Loucy (cell line): Measurements from ENCODE around the gene SKAP2.

Experiments used
- H2AFZ ChIP-seq: fragments of 200-600 bp; sonication (generic); 2 replicates; pipeline ENCODE4 v1.6.0; 2016; ENCODE audit warnings: antibody characterized with exemption, mild to moderate bottlenecking, low read length, moderate library complexity
- H3F3A ChIP-seq: fragments of 200-600 bp; 2 replicates; pipeline ENCODE4 v1.6.0; 2016; ENCODE audit warnings: antibody characterized with exemption, low read depth, mild to moderate bottlenecking
- H3K27me3 ChIP-seq: fragments of 200-600 bp; sonication (generic); 2 replicates; pipeline ENCODE4 v1.6.1; 2014; ENCODE audit warnings: low read length, mild to moderate bottlenecking; ENCODE audit not compliant: insufficient read depth, poor library complexity, severe bottlenecking
- H3K36me3 ChIP-seq: fragments of 200-600 bp; sonication (generic); 2 replicates; pipeline ENCODE4 v1.6.1; 2016; ENCODE audit warnings: low read length; ENCODE audit not compliant: insufficient read depth
- H3K4me1 ChIP-seq: fragments of 200-600 bp; sonication (generic); 2 replicates; pipeline ENCODE4 v1.5.1; 2014; ENCODE audit warnings: low read length, mild to moderate bottlenecking; ENCODE audit not compliant: insufficient read depth, poor library complexity, severe bottlenecking
- H3K4me2 ChIP-seq: fragments of 200-600 bp; sonication (generic); 2 replicates; pipeline ENCODE4 v1.6.0; 2014; ENCODE audit warnings: antibody characterized with exemption, low read length, low read depth, mild to moderate bottlenecking; ENCODE audit not compliant: poor library complexity, severe bottlenecking
- H3K4me3 ChIP-seq: fragments of 200-600 bp; sonication (generic); 2 replicates; pipeline ENCODE4 v1.5.1; 2014; ENCODE audit warnings: low read length, mild to moderate bottlenecking, mixed read lengths; ENCODE audit not compliant: poor library complexity, severe bottlenecking
- H3K79me2 ChIP-seq: fragments of 200-600 bp; sonication (generic); 2 replicates; pipeline ENCODE4 v1.6.1; 2014; ENCODE audit warnings: low read length; ENCODE audit not compliant: insufficient read depth
- H3K9ac ChIP-seq: fragments of 200-600 bp; sonication (generic); 2 replicates; pipeline ENCODE4 v1.6.0; 2014; ENCODE audit warnings: mild to moderate bottlenecking, low read depth, low read length, moderate library complexity; ENCODE audit not compliant: poor library complexity, severe bottlenecking
- H3K9me2 ChIP-seq: fragments of 200-600 bp; sonication (generic); replicated peaks from 2 replicates; pipeline ENCODE4 v1.6.1; 2016; ENCODE audit warnings: low read depth, low read length, mixed read lengths
- H3K9me3 ChIP-seq: fragments of 200-600 bp; sonication (generic); 2 replicates; pipeline ENCODE4 v1.6.1; 2014; ENCODE audit warnings: mild to moderate bottlenecking, antibody characterized with exemption, low read length, low read depth; ENCODE audit not compliant: insufficient read depth
- H4K20me1 ChIP-seq: fragments of 200-600 bp; sonication (generic); 2 replicates; pipeline ENCODE4 v1.6.0; 2014; ENCODE audit warnings: antibody characterized with exemption, low read length, mild to moderate bottlenecking; ENCODE audit not compliant: insufficient read depth, poor library complexity, severe bottlenecking
- CTCF ChIP-seq: fragments of 200-600 bp; sonication (generic); conservative IDR thresholded peaks from 2 replicates; pipeline ENCODE4 v1.5.1; 2014; ENCODE audit warnings: mild to moderate bottlenecking, antibody characterized with exemption, low read length
- EZH2phosphoT487 ChIP-seq: fragments of 200-600 bp; IDR thresholded peaks from 2 replicates; pipeline ENCODE4 v1.6.1; 2018; ENCODE audit warnings: antibody characterized with exemption, mild to moderate bottlenecking, moderate library complexity, borderline replicate concordance

SKAP2 gene

GRCh38 chr7:26880852-26881251 lies 16.5 kb upstream of the SKAP2 start:
- TF ChIP-seq EZH2phosphoT487: no peak
- TF ChIP-seq CTCF: no peak

GRCh38 chr7:26879671-26880070 lies 15.3 kb upstream of the SKAP2 start:
- H4K20me1 ChIP-seq: no peaks in the 10 kb centered on the region
- 0 out of 2 replicates have a peak, but pooled peaks cover 2% of the 10 kb centered on the region for H3K9me3 ChIP-seq
- no peak overlapping the region for H3K4me2 ChIP-seq

More at GRCh38 chr7:26880852-26881251, 16.5 kb upstream of the SKAP2 start:
- H3K4me2 ChIP-seq: no peak overlapping the region
- H3K9me2 ChIP-seq: no peaks in the 10 kb centered on the region
- H3K4me3 ChIP-seq: no peak overlapping the region
- H3F3A ChIP-seq: no peaks in the 10 kb centered on the region
- H3K9me3 ChIP-seq: peaks cover 9% of the 10 kb centered on the region; the same call in 1 of the 2 replicates
- H3K9ac ChIP-seq: no peak overlapping the region
- H3K27me3 ChIP-seq: no peaks in the 10 kb centered on the region
- H4K20me1 ChIP-seq: no peaks in the 10 kb centered on the region
- H3K79me2 ChIP-seq: no peaks in the 10 kb centered on the region
- H2AFZ ChIP-seq: no peak overlapping the region
- H3K4me1 ChIP-seq: no peaks in the 10 kb centered on the region
- no peaks in the 10 kb centered on the region for H3K36me3 ChIP-seq

GRCh38 chr7:26868841-26869495 lies 4.6 kb upstream of the SKAP2 start:
- H3K4me2 ChIP-seq: no peak overlapping the region
- no peak overlapping the region for H3K4me3 ChIP-seq

More at GRCh38 chr7:26879671-26880070, 15.3 kb upstream of the SKAP2 start:
- TF ChIP-seq CTCF: no peak
- TF ChIP-seq EZH2phosphoT487: no peak
- Histone ChIP-seq H3K9me2 (no peaks in the 10 kb centered on the region), H3K4me3 (no peak overlapping the region), H3K4me1 (no peaks in the 10 kb centered on the region), H2AFZ (no peak overlapping the region), H3F3A (no peaks in the 10 kb centered on the region), H3K36me3 (no peaks in the 10 kb centered on the region), H3K9ac (no peak overlapping the region), H3K27me3 (no peaks in the 10 kb centered on the region), H3K79me2 (no peaks in the 10 kb centered on the region)

More at GRCh38 chr7:26868841-26869495, 4.6 kb upstream of the SKAP2 start:
- TF ChIP-seq CTCF (no peak), EZH2phosphoT487 (no peak)
- Histone ChIP-seq H3K9me3 (no peaks in the 10 kb centered on the region), H3K9ac (no peak overlapping the region), H4K20me1 (no peaks in the 10 kb centered on the region), H3K9me2 (no peaks in the 10 kb centered on the region), H3F3A (no peaks in the 10 kb centered on the region), H3K27me3 (no peaks in the 10 kb centered on the region), H3K4me1 (peaks cover 6% of the 10 kb centered on the region), H3K79me2 (peaks cover 4% of the 10 kb centered on the region), H2AFZ (no peak overlapping the region), H3K36me3 (no peaks in the 10 kb centered on the region)
